Keratinocyte (primary cell): Measurements from ENCODE around the gene JMJD1C.

Experiments
- CTCF ChIP-seq, 3 experiments: IDR thresholded peaks in 1 of 3; conservative IDR thresholded peaks in 1 of 3; optimal IDR thresholded peaks in 1 of 3; 2 replicates in 2 of 3; 3 replicates in 1 of 3; pipeline versions ENCODE3 to v1.5.1; 2011; ENCODE audit warnings: low read length in 3 of 3, mild to moderate bottlenecking in 3 of 3, moderate library complexity in 2 of 3, control low read depth in 1 of 3, inconsistent platforms in 1 of 3; ENCODE audit not compliant: insufficient read depth in 2 of 3; ENCODE audit errors: extremely low read depth in 1 of 3
- EZH2 ChIP-seq: IDR thresholded peaks from one replicate; pipeline ENCODE4 v1.6.1; 2012; ENCODE audit warnings: inconsistent platforms, mild to moderate bottlenecking, low read length, moderate library complexity

GRCh38 chr10:63348245-63348850, 117.4 kb downstream of the JMJD1C start:
- TF ChIP-seq EZH2, result no peak
- no peak for TF ChIP-seq CTCF (optimal IDR thresholded peaks at IDR 0.05 in 1 of 3, IDR thresholded peaks at IDR 0.05 in 1 of 3, conservative IDR thresholded peaks at IDR 0.05 in 1 of 3; ENCODE audit: extremely low read depth in 1 of 3, insufficient read depth in 2 of 3, low read length in 3 of 3)
